HG03097 (cell line): ENCODE measurements around the gene OOSP1.
"Not testable (repeated sequence)": the region's sequence is repeated elsewhere in the genome, so short reads cannot be mapped to it uniquely, and the experiment has no call there.

ENCODE experiments used
- ATAC-seq: cut with Tn5 transposase; IDR thresholded peaks from one replicate; pipeline ENCODE4 v1.9.1; 2021; ENCODE audit not compliant: unreplicated experiment, low FRiP score

The OOSP1 gene

GRCh38 chr11:59957094-59957493 lies 18.9 kb downstream of the OOSP1 start:
- ATAC-seq, result no peak

GRCh38 chr11:59960502-59961381 lies 22.5 kb downstream of the OOSP1 start:
- ATAC-seq, result no peak

GRCh38 chr11:59962107-59962482 lies 23.9 kb downstream of the OOSP1 start:
- no peak for ATAC-seq

GRCh38 chr11:59963733-59964132 lies 25.5 kb downstream of the OOSP1 start, which contains the start of gene OOSP4A:
TSS of gene OOSP4A (plus strand) at chr11:59964033. CDS start at chr11:59964033, 0 bp downstream.
- ATAC-seq, result no peak

- no peak for ATAC-seq
Measured at GRCh38 chr11:59965424-59965823, 27.2 kb downstream of the OOSP1 start.

GRCh38 chr11:59966201-59966600 lies 28.0 kb downstream of the OOSP1 start:
- no peak for ATAC-seq

GRCh38 chr11:59967677-59968394 lies 29.6 kb downstream of the OOSP1 start:
- no peak for ATAC-seq

- ATAC-seq, result no peak
Measured at GRCh38 chr11:59968395-59968783, 30.2 kb downstream of the OOSP1 start.

GRCh38 chr11:59973097-59973496 lies 34.9 kb downstream of the OOSP1 start:
- no peak for ATAC-seq

- ATAC-seq, result no peak
Measured at GRCh38 chr11:59981106-59981770, 43.0 kb downstream of the OOSP1 start.

GRCh38 chr11:59982037-59982436 lies 43.8 kb downstream of the OOSP1 start:
- not testable (repeated sequence) for ATAC-seq

- ATAC-seq, result no peak
Measured at GRCh38 chr11:59983212-59983611, 45.0 kb downstream of the OOSP1 start.

- no peak for ATAC-seq
Measured at GRCh38 chr11:59984368-59984767, 46.1 kb downstream of the OOSP1 start.

GRCh38 chr11:59990421-59990820 lies 52.2 kb downstream of the OOSP1 start:
- ATAC-seq, result no peak

- no peak for ATAC-seq
Measured at GRCh38 chr11:59992425-59992824, 54.2 kb downstream of the OOSP1 start.

- no peak for ATAC-seq
Measured at GRCh38 chr11:59997800-59998199, 59.6 kb downstream of the OOSP1 start.

GRCh38 chr11:59999691-60000090 lies 61.5 kb downstream of the OOSP1 start:
- no peak for ATAC-seq

GRCh38 chr11:60003729-60004128 lies 65.5 kb downstream of the OOSP1 start:
- no peak for ATAC-seq

GRCh38 chr11:60005360-60005759 lies 67.1 kb downstream of the OOSP1 start:
- ATAC-seq, result no peak
